GM21717 (cell line): ENCODE results near the gene LRRC10B.

ENCODE experiments used
- ATAC-seq: cut with Tn5 transposase; IDR thresholded peaks from one replicate; pipeline ENCODE4 v1.9.1; 2021; ENCODE audit warnings: mild to moderate bottlenecking, moderate library complexity; ENCODE audit not compliant: unreplicated experiment

The LRRC10B gene

GRCh38 chr11:61486011-61486620 is 22.4 kb upstream of the LRRC10B start:
- ATAC-seq: no peak

GRCh38 chr11:61486779-61487178 is 21.8 kb upstream of the LRRC10B start:
- ATAC-seq: no peak

GRCh38 chr11:61487342-61488025 is 21.1 kb upstream of the LRRC10B start:
- ATAC-seq: no peak

- ATAC-seq: no peak
Observed at GRCh38 chr11:61488651-61489291, 19.8 kb upstream of the LRRC10B start.

- ATAC-seq: no peak
Observed at GRCh38 chr11:61489833-61490721, 18.5 kb upstream of the LRRC10B start.

- ATAC-seq: no peak
Observed at GRCh38 chr11:61491736-61492395, 16.7 kb upstream of the LRRC10B start.

GRCh38 chr11:61494381-61494961 is 14.1 kb upstream of the LRRC10B start:
- ATAC-seq: no peak

GRCh38 chr11:61495801-61496601 is 12.5 kb upstream of the LRRC10B start:
- no peak for ATAC-seq

- no peak for ATAC-seq
Observed at GRCh38 chr11:61496602-61497400, 11.7 kb upstream of the LRRC10B start.

GRCh38 chr11:61497473-61497872 is 11.1 kb upstream of the LRRC10B start:
- no peak for ATAC-seq

GRCh38 chr11:61497876-61498275 is 10.7 kb upstream of the LRRC10B start:
- ATAC-seq: no peak

GRCh38 chr11:61498767-61499341 is 9.7 kb upstream of the LRRC10B start:
- no peak for ATAC-seq

- no peak for ATAC-seq
Observed at GRCh38 chr11:61499816-61500491, 8.6 kb upstream of the LRRC10B start.

GRCh38 chr11:61502522-61502921 is 6.0 kb upstream of the LRRC10B start:
- no peak for ATAC-seq

GRCh38 chr11:61503135-61503770 is 5.3 kb upstream of the LRRC10B start:
- no peak for ATAC-seq

GRCh38 chr11:61505106-61505505 is 3.4 kb upstream of the LRRC10B start:
- no peak for ATAC-seq

GRCh38 chr11:61505640-61506155 is 2.9 kb upstream of the LRRC10B start:
- no peak for ATAC-seq
